ENCODE measurements around the gene PLB1. TPM values are rescaled to one million over a fixed set of nuclear protein-coding genes. Genes with fewer than 3 reads are reported as not detected.

PLB1 gene
- total RNA-seq, 1 donor from 2014 or later: 0.64 TPM

GRCh38 chr2:28640260-28640907 is 144.5 kb downstream of the PLB1 start:
- Mint-ChIP-seq H3K9me3 (no peaks in the 10 kb centered on the region), H3K27me3 (no peaks in the 10 kb centered on the region), H3K4me3 (no peak overlapping the region), H3K27ac (no peak overlapping the region), H3K4me1 (no peaks in the 10 kb centered on the region), H3K36me3 (ENCODE audit: low read depth) (no peaks in the 10 kb centered on the region)
- no peak for TF ChIP-seq CTCF (IDR thresholded peaks at IDR 0.05)
- ChIA-PET CTCF (no interaction called here), POLR2A (interaction anchor here (0.7 kb wide), 1 partner anchor 443 kb away, joined by 3 read pairs; no protein-coding TSS in a partner anchor)
- no peak for DNase-seq
- no peak for ATAC-seq (ENCODE audit: low read depth)
- intact Hi-C loops (cut with micrococcal nuclease): no loop called here

DNA sequence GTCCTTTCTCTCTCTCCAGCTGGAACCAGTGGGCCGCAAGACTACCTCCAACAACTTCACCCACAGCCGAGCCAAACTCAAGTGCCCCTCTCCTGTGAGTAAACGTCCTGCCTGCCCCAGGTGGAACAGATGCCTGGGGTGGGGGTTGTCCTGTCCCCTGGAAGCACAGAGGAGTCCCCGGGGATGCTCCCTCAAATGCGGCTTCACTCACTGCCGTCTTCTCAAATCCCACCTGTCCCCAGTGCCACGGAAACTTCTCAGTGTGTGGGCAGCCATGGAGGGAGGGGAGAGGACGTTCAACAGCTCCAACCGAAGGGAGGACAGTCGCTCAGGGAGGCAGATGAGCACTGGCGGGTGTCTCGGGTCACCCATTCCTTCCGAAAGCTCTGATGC is 145.0 kb downstream of the PLB1 start:
- Mint-ChIP-seq H3K4me1 (no peaks in the 10 kb centered on the region), H3K36me3 (ENCODE audit: low read depth) (no peaks in the 10 kb centered on the region), H3K27ac (no peak overlapping the region), H3K27me3 (no peaks in the 10 kb centered on the region), H3K4me3 (no peak overlapping the region), H3K9me3 (no peaks in the 10 kb centered on the region)
- POLR2A ChIA-PET: no interaction called here
- no peak for TF ChIP-seq CTCF (IDR thresholded peaks at IDR 0.05)
- CTCF ChIA-PET: no interaction called here
- ATAC-seq (ENCODE audit: low read depth) (no peak), DNase-seq (no peak)
- intact Hi-C loops (cut with micrococcal nuclease): no loop called here

DNA sequence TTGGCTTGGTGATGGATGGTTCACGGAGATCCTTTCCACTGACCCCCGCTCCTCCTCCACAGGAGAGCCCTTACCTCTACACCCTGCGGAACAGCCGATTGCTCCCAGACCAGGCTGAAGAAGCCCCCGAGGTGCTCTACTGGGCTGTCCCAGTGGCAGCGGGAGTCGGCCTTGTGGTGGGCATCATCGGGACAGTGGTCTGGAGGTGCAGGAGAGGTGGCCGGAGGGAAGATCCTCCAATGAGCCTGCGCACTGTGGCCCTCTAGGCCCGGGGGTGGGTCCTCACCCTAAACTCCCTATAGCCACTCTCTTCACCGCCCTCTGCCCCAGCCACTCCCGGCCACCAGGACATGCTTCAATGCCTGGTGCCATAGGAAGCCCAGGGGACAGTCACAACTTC is 146.9 kb downstream of the PLB1 start:
- no peaks in the 10 kb centered on the region for H3K9me3 Mint-ChIP-seq
- no peaks in the 10 kb centered on the region for H3K27me3 Mint-ChIP-seq
- TF ChIP-seq CTCF (IDR thresholded peaks at IDR 0.05): no peak
- ChIA-PET CTCF (no interaction called here), POLR2A (no interaction called here)
- ATAC-seq (ENCODE audit: low read depth) (no peak), DNase-seq (no peak)
- H3K27ac Mint-ChIP-seq: no peak overlapping the region
- no peaks in the 10 kb centered on the region for H3K4me1 Mint-ChIP-seq
- no peak overlapping the region for H3K4me3 Mint-ChIP-seq
- intact Hi-C loops (cut with micrococcal nuclease): no loop called here
- H3K36me3 Mint-ChIP-seq (ENCODE audit: low read depth): no peaks in the 10 kb centered on the region

GRCh38 chr2:28643327-28643726 is 147.5 kb downstream of the PLB1 start:
- Mint-ChIP-seq H3K4me3 (no peak overlapping the region), H3K27ac (no peak overlapping the region), H3K36me3 (ENCODE audit: low read depth) (no peaks in the 10 kb centered on the region), H3K4me1 (no peaks in the 10 kb centered on the region), H3K27me3 (no peaks in the 10 kb centered on the region), H3K9me3 (no peaks in the 10 kb centered on the region)
- POLR2A ChIA-PET: no interaction called here
- CTCF ChIA-PET: no interaction called here
- no peak for TF ChIP-seq CTCF (IDR thresholded peaks at IDR 0.05)
- ATAC-seq (ENCODE audit: low read depth) (no peak), DNase-seq (no peak)
- intact Hi-C loops (cut with micrococcal nuclease): no loop called here

DNA sequence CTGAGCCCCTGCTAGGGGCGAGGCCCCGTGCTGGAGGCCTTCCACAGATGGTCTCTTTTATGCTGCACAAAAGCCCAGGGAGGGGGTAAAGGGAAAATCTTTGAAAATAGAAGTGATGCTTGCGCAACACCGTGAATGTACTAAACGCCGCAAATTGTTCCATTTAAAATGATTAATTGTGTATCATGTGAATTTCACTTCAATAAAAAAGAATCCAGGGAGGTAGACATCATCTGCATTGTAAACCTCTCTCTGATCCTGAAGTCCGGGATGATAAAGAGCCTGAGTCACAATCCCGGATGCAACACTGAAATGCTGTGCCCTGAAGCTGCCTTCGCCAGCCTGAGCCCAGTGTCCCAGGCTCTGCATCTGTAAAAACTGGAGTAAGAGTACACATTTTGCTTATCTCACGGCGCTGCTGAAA is 148.1 kb downstream of the PLB1 start:
- ATAC-seq (ENCODE audit: low read depth): no peak
- CTCF ChIA-PET: no interaction called here
- no peak overlapping the region for H3K27ac Mint-ChIP-seq
- POLR2A ChIA-PET: no interaction called here
- DNase-seq: no peak
- no peaks in the 10 kb centered on the region for H3K9me3 Mint-ChIP-seq
- intact Hi-C loops (cut with micrococcal nuclease): no loop called here
- no peaks in the 10 kb centered on the region for H3K36me3 Mint-ChIP-seq (ENCODE audit: low read depth)
- H3K4me1 Mint-ChIP-seq: no peaks in the 10 kb centered on the region
- TF ChIP-seq CTCF (IDR thresholded peaks at IDR 0.05): no peak
- H3K4me3 Mint-ChIP-seq: no peak overlapping the region
- H3K27me3 Mint-ChIP-seq: no peaks in the 10 kb centered on the region
